Endothelial cell (in vitro differentiated cells): Measurements from ENCODE around the gene LRRC34. TPM values are rescaled to one million over a fixed set of nuclear protein-coding genes. Genes with fewer than 3 reads are reported as not detected.
A peak's percentile ranks its signal among the peaks of the same experiment; 100 is the strongest.

Experiments
- DNase-seq: peaks from one replicate; pipeline ENCODE4 v3.0.0; 2021; ENCODE audit warnings: low spot score
- H3K27ac Mint-ChIP-seq: one replicate; pipeline ENCODE4 v1.8.0; 2021; ENCODE audit warnings: mixed read lengths, inconsistent platforms; ENCODE audit not compliant: unreplicated experiment
- H3K27me3 Mint-ChIP-seq: one replicate; pipeline ENCODE4 v1.8.0; 2021; ENCODE audit warnings: mild to moderate bottlenecking, moderate library complexity, mixed read lengths, inconsistent platforms; ENCODE audit not compliant: unreplicated experiment
- H3K36me3 Mint-ChIP-seq: one replicate; pipeline ENCODE4 v1.8.0; 2021; ENCODE audit warnings: mild to moderate bottlenecking, low read depth, mixed read lengths, inconsistent platforms; ENCODE audit not compliant: unreplicated experiment
- H3K4me1 Mint-ChIP-seq: one replicate; pipeline ENCODE4 v1.8.0; 2021; ENCODE audit warnings: mild to moderate bottlenecking, mixed read lengths, inconsistent platforms; ENCODE audit not compliant: unreplicated experiment
- H3K4me3 Mint-ChIP-seq: one replicate; pipeline ENCODE4 v1.8.0; 2021; ENCODE audit warnings: mild to moderate bottlenecking, mixed read lengths, inconsistent platforms; ENCODE audit not compliant: unreplicated experiment
- H3K9me3 Mint-ChIP-seq: one replicate; pipeline ENCODE4 v1.8.0; 2021; ENCODE audit warnings: mixed read lengths, inconsistent platforms; ENCODE audit not compliant: unreplicated experiment
- total RNA-seq: library from RNA; stranded (reverse); fragmentation: NEBNext Ultra II Directional; extraction: Animal tissue kit (Norgen Biotek cat#: 25700); gene quantifications from one replicate; pipeline ENCODE4 v1.2.1, GENCODE V29; 2021; ENCODE audit not compliant: unreplicated experiment
- TF ChIP-seq, protein P1 (sequence below): fragments of 200-600 bp; sonication (generic); IDR thresholded peaks from one replicate; pipeline ENCODE4 v1.5.0; 2021; ENCODE audit warnings: antibody characterized with exemption; ENCODE audit not compliant: unreplicated experiment

LRRC34 gene
- total RNA-seq, 1 donor from 2014 or later: 5.6 TPM

DNA sequence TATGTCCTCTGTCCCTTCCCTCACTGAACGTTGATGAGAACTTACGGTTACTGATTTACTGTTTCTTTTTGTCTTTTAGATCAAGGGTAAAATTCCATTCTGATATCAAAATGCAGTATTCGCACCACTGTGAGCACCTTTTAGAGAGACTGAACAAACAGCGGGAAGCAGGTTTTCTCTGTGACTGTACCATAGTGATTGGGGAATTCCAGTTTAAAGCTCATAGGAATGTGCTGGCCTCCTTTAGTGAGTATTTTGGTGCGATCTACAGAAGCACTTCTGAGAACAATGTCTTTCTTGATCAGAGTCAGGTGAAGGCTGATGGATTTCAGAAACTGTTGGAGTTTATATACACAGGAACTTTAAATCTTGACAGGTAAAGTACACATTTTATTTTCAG is 38.5 kb downstream of the LRRC34 start:
- peak overlapping the region; percentile 99 for H3K4me3 Mint-ChIP-seq
- H3K27me3 Mint-ChIP-seq: peaks cover 15% of the 10 kb centered on the region
- no peak for DNase-seq
- no peaks in the 10 kb centered on the region for H3K9me3 Mint-ChIP-seq
- peaks cover 28% of the 10 kb centered on the region for H3K36me3 Mint-ChIP-seq
- peaks cover 15% of the 10 kb centered on the region for H3K4me1 Mint-ChIP-seq
- TF ChIP-seq, protein P1, sequence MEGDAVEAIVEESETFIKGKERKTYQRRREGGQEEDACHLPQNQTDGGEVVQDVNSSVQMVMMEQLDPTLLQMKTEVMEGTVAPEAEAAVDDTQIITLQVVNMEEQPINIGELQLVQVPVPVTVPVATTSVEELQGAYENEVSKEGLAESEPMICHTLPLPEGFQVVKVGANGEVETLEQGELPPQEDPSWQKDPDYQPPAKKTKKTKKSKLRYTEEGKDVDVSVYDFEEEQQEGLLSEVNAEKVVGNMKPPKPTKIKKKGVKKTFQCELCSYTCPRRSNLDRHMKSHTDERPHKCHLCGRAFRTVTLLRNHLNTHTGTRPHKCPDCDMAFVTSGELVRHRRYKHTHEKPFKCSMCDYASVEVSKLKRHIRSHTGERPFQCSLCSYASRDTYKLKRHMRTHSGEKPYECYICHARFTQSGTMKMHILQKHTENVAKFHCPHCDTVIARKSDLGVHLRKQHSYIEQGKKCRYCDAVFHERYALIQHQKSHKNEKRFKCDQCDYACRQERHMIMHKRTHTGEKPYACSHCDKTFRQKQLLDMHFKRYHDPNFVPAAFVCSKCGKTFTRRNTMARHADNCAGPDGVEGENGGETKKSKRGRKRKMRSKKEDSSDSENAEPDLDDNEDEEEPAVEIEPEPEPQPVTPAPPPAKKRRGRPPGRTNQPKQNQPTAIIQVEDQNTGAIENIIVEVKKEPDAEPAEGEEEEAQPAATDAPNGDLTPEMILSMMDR: no peak
- H3K27ac Mint-ChIP-seq: peak overlapping the region; percentile 99

DNA sequence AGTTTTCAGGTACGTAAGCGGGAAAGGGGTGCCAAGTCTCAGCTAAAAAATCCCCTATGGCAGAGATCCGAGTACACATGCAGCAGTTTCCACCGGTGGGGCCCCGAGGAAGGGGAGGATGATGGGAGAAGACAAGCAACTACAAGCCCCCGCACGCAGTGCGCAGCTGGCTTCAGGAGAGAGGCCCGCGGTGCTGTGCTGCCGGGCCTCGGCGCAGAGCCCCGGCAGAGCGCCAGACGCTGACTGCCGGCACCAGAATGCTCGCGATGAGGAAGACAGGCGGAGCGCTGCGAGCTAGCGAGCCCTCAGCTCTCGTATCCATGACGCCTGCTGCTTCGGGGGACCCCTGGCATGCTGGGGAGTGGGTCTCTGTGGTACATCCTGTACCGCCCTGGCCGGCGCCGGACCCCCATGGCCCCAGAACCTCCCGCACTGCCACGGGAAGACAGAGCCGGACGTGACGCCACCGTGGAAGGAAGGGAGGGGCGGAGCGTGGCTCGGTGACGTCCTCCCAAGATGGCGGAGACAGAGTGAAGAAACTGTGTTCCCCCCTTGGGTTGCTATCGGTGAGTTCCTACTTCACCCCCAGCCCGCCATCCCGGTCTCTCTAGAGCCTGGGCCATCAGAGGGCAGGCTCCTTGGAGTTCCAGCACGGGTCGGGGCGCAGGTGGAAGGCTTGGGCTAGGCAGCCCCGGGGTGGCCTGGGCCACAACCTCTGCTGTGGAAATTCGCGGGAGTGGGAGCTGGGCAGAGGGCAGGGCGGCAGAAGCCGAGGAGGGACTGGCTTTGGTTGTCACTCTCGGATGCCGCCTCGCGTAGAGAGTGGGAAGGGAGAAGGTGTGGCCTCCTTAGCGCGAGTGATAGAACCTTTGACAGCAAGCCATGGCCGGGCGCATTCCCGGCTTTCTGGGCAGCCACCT is 39.5 kb downstream of the LRRC34 start, which contains the start of gene MYNN:
Gene MYNN, plus strand, starts transcription at position 500 of the 920 bp plus-strand sequence. CDS start 900 bp downstream, outside the sequence.
- Mint-ChIP-seq H3K27ac (peak within 1 kb of the TSS; percentile 99), H3K9me3 (no peaks in the 10 kb centered on the region), H3K4me1 (peaks cover 15% of the 10 kb centered on the region), H3K27me3 (peaks cover 15% of the 10 kb centered on the region), H3K36me3 (peaks cover 26% of the 10 kb centered on the region), H3K4me3 (peak within 1 kb of the TSS; percentile 99)
- TF ChIP-seq, protein P1: no peak
- DNase-seq: peak; percentile 88

DNA sequence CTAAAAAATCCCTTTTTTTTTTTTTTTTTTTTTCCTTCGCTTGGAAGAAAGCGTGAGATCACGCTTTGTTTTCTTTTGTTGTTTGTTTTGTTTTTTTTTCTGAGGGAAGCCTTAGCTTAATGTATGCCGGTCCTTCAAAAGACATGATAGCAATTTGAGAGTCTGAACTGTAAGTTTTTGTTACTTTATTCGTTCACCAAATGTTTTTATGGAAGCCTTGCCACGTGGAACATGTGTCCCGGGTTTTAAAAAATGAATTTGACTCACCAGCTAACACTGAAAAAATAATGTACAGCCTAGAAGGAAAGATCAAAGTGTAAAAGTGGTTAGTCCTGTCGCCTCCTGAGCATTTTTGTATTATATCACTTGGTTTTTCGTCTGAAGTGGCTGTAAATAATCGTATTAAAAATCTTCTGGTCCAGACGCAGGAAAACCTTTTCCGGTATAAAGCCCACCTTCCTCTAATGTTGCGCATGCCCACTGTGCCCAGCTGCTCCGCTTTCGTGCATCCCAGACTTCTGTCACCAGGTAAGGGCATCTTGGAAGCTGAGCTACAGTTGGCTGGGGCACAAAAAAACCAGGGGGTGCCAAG is 40.3 kb downstream of the LRRC34 start:
- Mint-ChIP-seq H3K27ac (peak overlapping the region; percentile 99), H3K27me3 (peaks cover 17% of the 10 kb centered on the region), H3K36me3 (peaks cover 23% of the 10 kb centered on the region), H3K4me3 (peak overlapping the region; percentile 99), H3K9me3 (no peaks in the 10 kb centered on the region), H3K4me1 (peaks cover 15% of the 10 kb centered on the region)
- TF ChIP-seq, protein P1: no peak
- DNase-seq: peak; percentile 50

DNA sequence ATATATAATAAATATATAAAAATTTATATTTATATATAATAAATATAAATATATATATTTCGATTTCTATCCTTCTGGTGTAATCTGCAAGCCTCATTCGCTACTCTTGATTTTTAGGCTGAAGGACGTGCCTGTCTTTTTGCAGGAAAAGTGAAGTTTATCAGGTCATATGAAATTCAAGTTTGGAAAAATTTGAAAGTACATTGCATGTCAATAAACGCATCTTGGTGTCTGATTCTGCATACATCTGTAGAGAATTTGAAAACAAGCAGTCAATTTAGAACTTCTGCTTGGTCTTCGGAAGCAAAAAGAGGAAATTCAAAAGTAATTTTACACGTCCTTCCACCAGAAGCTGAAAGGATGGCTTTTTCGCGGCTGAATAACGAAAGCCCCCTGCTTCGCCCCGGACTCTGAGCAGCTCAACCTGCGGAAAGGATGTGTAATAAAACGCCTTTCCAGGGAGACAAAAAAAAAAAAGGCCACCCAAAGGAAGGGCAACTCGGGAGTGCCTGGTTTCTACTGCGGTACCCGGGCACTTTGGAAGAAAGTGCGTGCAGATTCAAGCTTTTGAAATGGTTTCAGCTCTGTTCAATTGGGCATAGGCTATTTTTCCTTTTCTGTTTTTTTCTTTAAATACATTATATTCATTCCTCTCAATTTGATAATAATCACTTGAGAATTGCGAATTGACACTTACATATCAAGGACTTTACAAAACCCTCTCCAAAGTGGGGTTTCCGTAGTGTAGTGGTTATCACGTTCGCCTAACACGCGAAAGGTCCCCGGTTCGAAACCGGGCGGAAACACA is 41.0 kb downstream of the LRRC34 start:
- TF ChIP-seq, protein P1: no peak
- H3K36me3 Mint-ChIP-seq: peaks cover 18% of the 10 kb centered on the region
- H3K27ac Mint-ChIP-seq: peak overlapping the region; percentile 99
- H3K27me3 Mint-ChIP-seq: peaks cover 16% of the 10 kb centered on the region
- peak overlapping the region; percentile 99 for H3K4me3 Mint-ChIP-seq
- peak; percentile 65 for DNase-seq
- H3K4me1 Mint-ChIP-seq: peaks cover 15% of the 10 kb centered on the region
- H3K9me3 Mint-ChIP-seq: no peaks in the 10 kb centered on the region
